ENCODE data around the gene PLEKHM3. TPM values are rescaled to one million over a fixed set of nuclear protein-coding genes. Genes with fewer than 3 reads are reported as not detected.

PLEKHM3 gene
- total RNA-seq = 10 to 100 TPM; 14.0 to 15.2 TPM

DNA sequence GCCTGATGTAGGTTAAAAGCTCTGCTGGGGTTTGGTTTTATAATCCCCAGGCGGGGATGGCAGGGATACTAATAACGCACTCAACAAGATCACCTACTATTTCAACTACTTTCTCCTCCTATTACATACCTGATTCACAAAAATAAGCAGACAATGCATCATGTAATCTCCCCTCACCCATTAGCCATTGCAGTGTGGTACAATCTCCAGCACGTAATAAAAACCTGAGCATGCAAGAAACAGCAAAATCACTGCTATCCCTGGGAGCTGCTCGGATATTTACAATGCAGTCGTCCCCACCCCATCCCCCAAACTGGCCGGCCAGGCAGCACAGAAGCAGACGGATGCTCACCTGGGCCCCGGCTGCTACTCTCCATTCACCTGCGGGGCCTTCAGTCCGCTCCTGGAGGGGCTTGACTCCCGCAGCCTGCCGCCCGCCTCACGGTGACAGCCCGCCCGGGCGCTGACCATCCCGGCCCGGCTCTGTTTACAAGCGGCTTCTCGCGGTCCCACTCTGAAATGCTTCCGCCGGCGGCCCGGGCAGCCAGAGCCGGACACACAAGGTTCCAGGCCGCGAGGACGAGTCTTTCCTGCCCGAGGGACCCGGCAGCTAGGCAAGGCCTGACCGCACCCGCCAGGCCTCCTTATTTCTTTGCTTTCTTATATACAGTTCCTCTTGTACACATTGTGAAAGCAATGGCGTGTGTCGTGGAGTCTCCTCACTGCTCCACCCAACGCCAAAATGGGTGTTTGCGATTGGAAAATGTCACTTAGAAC lies at the start of gene PLEKHM3:
PLEKHM3 (minus strand) TSS at position 491 of the 777 bp plus-strand sequence. CDS start 23,888 bp downstream, outside the sequence.
- Histone ChIP-seq H3K27ac (peak within 1 kb of the TSS; percentile 9 to 87 (median 75)), H3K36me3 (replicated peaks in 1 of 2; ENCODE audit: insufficient read depth in 1 of 2, low read depth in 2 of 2) (no peaks in the 10 kb centered on the region), H3K4me3 (peak within 1 kb of the TSS; percentile 67 to 80), H3K4me1 (peaks cover 16% of the 10 kb centered on the region), H3K9me3 (no peaks in the 10 kb centered on the region), H3K27me3 (no peaks in the 10 kb centered on the region)
- 1% methylated on average over 33 to 38 of the region's 38 CpGs for WGBS, 2 donors
- intact Hi-C loops (cut with DNase I) = no loop called here
- DNase-seq (peak; percentile 86 to 94 (median 92)), ATAC-seq (peak; percentile 98)
- peak; percentile 15 to 84 (median 80) for TF ChIP-seq POLR2A (IDR thresholded peaks at IDR 0.05)
- no peak for TF ChIP-seq CTCF (IDR thresholded peaks at IDR 0.05)

- ATAC-seq (no peak), DNase-seq (no peak)
- intact Hi-C loops (cut with DNase I) = no loop called here
- H3K4me3 ChIP-seq = no peak overlapping the region
- H3K36me3 ChIP-seq (replicated peaks in 1 of 2; ENCODE audit: insufficient read depth in 1 of 2, low read depth in 2 of 2) = no peaks in the 10 kb centered on the region
- WGBS, 2 donors = 41 to 45% methylated on average over 9 of the region's 9 CpGs
- no peaks in the 10 kb centered on the region for H3K27me3 ChIP-seq
- H3K27ac ChIP-seq = no peak overlapping the region
- TF ChIP-seq CTCF (IDR thresholded peaks at IDR 0.05) (no peak), POLR2A (IDR thresholded peaks at IDR 0.05) (no peak)
- H3K4me1 ChIP-seq = no peaks in the 10 kb centered on the region
- no peaks in the 10 kb centered on the region for H3K9me3 ChIP-seq
These were observed 49.5 kb upstream of the PLEKHM3 start for GRCh38 chr2:208074610-208075356.

DNA sequence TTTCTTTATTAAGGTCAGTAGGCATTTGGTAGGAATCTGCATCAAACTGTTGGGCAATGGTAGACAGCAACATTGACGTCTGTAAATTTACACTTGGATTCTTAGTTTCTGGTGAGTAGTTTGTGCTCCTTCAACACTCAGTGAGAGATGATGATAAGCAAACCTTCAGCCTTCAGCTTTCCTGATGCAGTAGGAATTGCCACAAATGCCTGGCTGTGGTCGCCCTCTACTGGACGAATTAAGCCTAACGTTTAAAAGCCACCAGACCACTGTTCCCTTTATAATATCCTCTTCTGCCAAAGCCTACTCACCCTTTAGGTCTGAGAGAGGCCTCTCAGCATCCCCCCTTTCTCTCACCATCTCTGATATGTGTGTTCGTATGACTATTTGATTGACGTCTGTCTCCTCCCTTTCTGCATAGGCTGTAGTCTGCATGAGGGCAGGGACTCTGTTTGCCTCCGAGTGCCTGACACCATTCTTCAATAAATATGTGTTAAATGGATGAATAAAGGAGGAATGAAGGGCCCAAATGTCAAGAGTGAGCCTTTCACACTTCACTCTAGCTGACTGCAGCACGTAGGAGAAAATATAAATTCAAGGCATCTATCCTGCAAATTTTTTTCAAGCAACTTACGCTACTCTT lies 47.0 kb upstream of the PLEKHM3 start:
- Histone ChIP-seq H3K4me1 (no peaks in the 10 kb centered on the region), H3K27ac (no peak overlapping the region), H3K4me3 (no peak overlapping the region), H3K36me3 (replicated peaks in 1 of 2; ENCODE audit: insufficient read depth in 1 of 2, low read depth in 2 of 2) (no peaks in the 10 kb centered on the region), H3K9me3 (no peaks in the 10 kb centered on the region), H3K27me3 (no peaks in the 10 kb centered on the region)
- intact Hi-C loops (cut with DNase I) = no loop called here
- ATAC-seq (peak; percentile 78), DNase-seq (peak; percentile 68 to 77 (median 70))
- peak; percentile 66 to 81 (median 76) for TF ChIP-seq CTCF (IDR thresholded peaks at IDR 0.05)
- no peak for TF ChIP-seq POLR2A (IDR thresholded peaks at IDR 0.05)
- WGBS, 2 donors = 21 to 24% methylated on average over 9 of the region's 9 CpGs

DNA sequence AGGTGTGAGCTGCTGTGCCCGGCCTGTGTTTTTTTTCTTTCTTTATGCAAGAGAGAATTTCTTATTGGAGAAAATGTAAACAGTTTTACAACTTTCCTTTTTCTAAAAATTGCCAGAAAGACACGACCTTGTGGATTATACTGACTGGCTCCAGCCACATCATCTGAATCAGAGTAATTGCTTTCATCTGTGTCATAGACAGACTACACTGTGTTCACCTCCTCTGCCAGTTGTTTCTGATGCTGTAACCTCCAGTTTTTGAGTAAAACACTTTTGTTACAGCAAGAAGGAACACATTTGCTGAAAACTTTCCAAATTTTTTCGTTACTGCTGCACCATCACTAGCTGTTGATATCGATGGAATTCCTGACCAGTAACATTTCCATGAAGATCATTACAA lies 43.9 kb upstream of the PLEKHM3 start:
- H3K27ac ChIP-seq = no peak overlapping the region
- ATAC-seq (no peak), DNase-seq (no peak)
- no peak overlapping the region for H3K4me3 ChIP-seq
- 61 to 66% methylated on average over 4 of the region's 4 CpGs for WGBS, 2 donors
- no peaks in the 10 kb centered on the region for H3K9me3 ChIP-seq
- TF ChIP-seq CTCF (IDR thresholded peaks at IDR 0.05) = no peak
- TF ChIP-seq POLR2A (IDR thresholded peaks at IDR 0.05) = no peak
- H3K27me3 ChIP-seq = no peaks in the 10 kb centered on the region
- intact Hi-C loops (cut with DNase I) = no loop called here
- no peaks in the 10 kb centered on the region for H3K4me1 ChIP-seq
- H3K36me3 ChIP-seq (replicated peaks in 1 of 2; ENCODE audit: insufficient read depth in 1 of 2, low read depth in 2 of 2) = no peaks in the 10 kb centered on the region
